C1 segment of cervical spinal cord (tissue), 14 donors: Measurements from ENCODE around the gene GABRB1.
"Not testable (repeated sequence)": the region's sequence is repeated elsewhere in the genome, so short reads cannot be mapped to it uniquely, and the experiment has no call there.

Experiments
- DNase-seq, 14 donors: peaks; one replicate each; lab custom pipeline; 2025; lab: John Stamatoyannopoulos, UW

Gene GABRB1

DNA sequence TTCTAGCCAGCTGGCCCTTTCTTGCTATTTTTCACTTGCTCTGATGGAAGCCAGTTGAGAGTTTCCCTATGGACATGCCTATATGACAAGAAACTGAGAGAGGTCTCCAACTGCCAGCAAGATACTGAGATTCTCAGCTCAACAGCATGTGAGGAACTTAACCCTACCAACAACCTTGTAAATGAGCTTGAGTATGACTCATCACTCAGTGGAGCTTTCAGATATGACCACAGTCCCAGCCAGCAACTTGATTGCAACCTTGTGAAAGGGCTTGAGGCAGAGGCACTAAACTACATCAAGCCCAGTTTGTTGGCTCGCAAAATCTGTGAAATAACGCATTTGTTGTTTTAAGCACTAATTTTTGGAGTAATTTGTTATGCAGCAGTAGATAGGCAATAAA is 256.4 kb downstream of the GABRB1 start:
- no peak for DNase-seq

DNA sequence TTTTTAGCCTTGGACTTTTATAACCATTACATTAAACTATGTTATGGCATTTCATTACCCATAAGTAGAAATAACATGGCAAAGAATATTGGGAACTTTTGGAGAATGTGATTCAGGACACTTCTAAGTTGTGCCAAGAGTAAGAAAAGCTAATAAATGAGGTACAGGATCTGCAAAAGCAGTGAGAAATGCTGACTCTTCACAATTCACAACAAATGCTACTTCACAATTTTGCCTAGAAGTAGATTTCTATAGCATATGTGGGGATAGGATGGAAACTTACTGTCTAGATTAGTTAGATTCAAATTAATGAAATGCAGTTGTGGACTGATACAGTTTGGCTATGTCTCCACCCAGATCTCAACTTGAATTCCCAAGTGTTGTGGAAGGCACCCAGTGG is 258.4 kb downstream of the GABRB1 start:
- no peak for DNase-seq

DNA sequence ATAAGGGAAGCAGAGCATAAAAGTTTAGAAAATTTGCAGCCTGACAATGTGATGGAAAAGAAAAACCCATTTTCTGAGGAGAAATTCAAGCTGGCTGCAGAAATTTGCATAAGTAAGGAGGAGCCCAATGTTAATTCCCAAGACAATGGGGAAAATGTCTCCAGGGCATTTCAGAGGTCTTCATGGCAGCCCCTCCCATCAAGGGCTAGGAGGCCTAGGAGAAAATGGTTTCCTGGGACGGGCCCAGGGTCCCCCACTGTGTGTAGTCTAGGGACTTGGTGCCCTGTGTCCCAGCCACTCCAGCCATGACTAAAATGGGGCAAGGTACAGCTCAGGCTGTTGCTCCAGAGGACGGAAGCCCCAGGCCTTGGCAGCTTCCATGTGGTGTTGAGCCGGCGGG is 259.5 kb downstream of the GABRB1 start:
- not testable (repeated sequence) for DNase-seq

DNA sequence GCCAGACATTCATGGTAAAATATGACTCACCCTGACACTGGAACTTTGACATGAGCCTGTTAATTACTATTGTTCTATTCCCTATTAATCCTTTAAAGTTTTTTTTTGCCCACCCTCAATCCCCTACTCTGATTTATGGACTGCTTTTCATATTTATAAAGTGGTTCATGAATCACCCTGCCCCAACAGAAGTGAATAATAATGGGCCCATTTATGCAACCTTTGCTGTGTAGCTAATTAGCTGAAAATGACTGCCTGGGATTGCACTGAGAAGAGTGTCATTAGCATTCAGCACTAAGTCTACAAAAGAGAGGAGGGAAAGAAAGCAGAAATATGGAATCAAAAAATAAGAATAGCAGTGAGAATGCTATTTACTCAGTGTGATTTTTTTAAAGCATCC is 277.8 kb downstream of the GABRB1 start:
- no peak for DNase-seq

DNA sequence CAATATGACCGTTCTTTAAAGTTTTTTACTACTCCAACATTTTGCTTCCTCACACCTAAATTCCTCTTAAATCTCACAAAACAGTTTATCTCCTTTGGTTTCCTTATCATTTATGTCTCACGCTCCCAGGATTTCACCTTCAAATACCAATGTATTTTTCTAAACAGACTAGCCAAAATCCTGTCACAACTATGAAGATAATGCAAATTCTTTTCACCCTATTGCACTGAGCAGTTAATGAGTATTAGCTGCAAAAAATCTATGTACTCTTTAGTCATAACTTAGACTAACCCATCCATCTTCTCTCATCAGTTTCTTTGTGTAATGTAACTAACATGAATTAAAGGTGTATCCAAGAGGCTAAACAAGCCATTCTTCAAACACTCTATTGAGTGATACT is 280.8 kb downstream of the GABRB1 start:
- no peak for DNase-seq

DNA sequence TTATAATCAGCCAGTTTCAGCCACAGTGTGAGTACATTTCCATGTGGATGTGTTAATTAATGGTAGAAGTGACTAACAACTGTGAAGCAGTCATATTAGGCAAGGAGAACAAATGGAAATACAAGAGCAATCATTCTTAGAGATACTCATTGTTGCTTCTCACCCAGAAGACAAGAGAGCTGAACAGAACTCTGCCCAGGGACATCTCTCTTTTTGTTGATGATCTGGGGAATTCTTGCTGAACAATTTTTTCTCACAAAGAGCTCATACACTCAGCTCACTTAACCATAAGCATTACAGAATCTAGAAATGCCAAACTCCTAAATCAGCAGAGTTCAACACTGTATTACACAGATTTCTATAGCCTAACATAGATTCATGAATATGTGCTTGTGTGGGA is 282.0 kb downstream of the GABRB1 start:
- DNase-seq: no peak

DNA sequence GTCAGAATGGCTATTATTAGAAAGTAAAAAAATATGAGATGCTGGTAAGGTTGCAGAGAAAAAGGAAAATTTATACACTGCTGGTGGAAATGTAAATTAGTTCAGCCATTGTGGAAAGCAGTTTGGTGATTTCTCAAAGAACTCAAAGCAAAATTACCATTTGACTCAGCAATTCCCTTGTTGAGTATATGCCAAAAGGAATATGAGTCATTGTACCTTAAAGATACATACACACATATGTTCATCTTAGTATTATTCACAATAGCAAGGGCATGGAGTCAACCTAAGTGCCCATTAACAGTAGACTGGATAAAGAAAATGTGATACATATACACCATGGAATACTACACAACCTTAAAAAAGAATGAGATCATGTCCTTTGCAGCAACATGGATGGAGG is 284.0 kb downstream of the GABRB1 start:
- DNase-seq: no peak

DNA sequence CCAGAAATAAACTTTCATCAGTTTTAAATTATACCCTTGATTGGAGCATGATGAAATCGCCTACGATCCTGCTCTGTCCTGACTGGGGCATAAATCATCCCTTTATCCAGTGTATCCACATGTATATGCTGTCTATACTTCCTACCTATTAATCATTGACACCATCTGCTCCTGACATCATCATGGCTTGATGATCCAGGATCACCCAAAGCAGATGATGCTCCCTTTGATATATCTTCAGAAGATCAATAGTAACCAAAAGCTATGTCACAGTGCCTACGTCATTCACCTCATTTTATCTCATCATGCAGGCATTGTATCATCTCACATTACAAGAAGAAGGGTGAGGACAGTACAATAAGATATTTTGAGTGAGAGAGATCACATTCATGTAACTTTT is 294.7 kb downstream of the GABRB1 start:
- DNase-seq: no peak

DNA sequence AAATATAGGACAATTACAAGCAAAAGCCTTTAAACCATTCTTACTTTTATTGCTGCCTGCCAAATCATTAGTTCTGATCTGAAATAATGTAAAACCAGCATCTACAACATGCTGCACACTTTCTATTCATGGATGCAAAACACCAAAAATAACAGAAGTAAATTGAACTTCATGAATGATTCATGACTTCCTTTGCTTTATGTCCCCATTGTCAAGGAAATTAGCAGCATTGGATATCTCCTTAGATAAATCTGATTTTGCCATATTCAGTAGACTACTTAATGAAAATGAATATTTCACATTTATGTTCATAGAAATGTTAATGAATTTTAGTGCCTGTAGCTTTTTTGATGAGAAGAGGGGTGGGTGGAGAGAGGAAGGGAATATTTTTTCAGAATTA is 299.5 kb downstream of the GABRB1 start:
- DNase-seq: no peak

DNA sequence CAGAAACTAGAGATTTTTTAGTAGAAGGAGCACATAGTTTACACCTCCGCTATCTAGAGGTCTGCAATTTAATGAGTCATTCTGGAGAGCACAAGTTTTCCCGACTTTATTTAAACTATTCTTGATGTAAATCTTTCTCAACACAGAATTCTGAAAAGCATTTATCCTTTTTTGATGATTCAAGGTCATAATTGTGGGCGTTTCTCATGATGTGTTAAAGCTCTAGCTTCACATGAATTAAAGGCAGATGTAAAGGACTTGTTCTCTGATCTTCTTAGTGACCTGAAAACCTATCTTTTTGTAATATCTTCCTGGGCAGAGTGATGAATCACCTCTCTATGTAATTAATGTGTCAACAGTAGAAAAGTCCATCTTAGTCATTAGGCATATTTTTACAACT is 303.3 kb downstream of the GABRB1 start:
- no peak for DNase-seq

DNA sequence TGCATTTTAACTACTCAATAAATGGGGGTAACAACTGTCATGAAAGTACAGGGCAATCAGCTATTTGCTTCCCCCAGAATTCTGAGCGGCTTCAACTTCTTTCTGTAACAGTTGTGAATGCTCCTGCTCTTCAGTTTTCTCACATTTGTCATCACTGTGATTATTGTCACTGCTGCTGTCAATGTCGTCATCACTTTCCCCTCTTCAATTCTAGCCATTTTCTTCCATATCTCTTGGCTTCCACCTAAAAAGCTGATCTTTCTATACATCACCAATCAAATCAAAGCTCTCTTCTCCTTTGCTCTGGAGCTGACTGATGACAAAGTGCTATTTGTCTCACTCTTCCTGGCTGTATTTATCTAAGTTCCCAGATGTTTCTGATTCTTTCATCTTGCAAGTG is 306.5 kb downstream of the GABRB1 start:
- no peak for DNase-seq

DNA sequence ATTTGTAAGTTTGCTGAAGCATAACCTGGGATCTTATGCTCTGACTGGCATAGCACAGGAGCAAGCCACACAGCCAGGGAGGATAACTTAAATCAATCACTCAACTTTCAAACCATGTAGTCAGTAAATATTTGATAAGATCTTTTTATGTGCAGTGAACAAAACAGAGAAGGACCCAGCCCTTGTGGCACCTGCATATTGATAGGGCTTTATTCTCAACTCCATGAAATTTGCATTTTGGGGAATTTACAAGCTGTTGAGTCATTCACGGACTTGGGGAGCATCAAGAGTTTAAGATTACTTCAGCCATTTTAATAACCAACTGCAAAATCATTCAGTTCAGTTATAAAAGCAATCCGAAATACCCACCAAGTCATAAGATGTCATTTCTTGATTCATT is 309.5 kb downstream of the GABRB1 start:
- no peak for DNase-seq

DNA sequence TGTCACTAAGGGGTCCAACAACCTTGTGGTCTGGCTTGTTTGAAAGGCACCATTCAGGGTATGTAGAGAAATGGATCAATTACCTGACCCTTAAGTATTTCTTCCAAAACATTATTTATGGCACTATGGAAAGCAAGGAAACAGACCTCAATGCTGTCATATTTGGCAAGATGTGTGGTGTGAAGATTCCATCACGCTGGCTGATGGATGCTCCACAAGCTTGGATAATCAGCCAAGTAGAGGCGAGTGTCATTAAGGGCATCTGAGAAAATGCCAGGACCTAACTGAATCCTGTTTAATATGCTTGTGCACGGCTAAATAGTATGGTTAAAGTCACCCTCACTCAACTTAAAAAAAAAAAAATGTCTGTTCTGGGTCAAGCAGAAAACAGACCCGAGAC is 311.4 kb downstream of the GABRB1 start:
- DNase-seq: peak in 1 of 14 donors; percentile 20

DNA sequence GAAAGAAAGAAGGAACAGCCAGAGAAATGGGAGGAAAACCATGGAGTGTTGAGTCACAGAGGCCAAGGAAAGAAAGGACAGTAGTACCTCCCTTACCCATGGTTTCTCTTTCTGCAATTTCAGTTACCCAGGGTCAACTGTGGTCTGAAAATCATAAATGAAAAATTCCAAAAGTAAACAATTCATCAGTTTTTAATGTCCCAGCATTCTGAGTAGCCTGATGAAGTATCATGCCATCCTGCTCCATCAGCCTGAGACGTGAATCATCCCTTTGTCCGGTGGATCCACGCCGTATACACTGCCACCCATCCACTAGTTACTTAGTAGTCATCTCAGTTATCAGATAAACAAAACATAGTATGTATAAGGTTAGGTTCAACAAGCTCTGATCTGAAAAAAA is 318.0 kb downstream of the GABRB1 start:
- no peak for DNase-seq

DNA sequence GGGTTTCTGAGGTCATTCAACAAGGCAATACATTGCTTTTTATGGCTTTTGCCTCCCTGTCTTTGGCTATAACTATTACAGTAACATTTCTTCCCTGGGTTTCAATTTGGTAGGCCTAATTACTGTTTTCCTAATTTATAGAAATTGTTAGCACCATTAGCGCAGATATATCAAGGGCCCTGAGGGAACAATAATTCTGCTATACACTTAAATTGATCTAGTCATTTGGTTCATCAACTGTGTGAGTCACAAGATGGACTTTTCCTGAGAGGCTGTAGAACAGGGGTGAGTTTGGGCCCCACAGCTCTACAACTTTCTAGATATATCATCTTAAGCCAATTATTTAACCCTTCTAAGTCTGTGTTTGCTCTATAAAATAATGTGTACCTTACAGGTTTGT is 324.2 kb downstream of the GABRB1 start:
- DNase-seq: no peak

DNA sequence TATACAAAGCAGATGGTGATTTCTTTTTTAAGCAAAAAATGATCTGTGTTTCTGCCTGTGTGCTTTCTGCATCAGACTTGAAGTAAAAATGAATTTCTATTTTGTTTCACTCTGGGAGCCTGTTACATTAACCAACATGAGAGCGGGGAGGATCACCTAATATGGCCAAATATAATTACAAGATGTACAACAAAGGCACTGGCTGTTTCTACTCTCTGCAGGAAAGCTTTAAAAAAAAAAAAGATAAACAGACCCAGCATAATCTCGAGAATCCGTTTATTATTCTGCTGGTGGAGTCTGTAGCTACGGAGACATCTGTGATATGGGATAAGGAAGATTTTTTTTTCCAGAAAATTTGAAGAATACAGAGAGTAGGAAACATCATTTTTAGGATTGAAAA is 328.5 kb downstream of the GABRB1 start:
- DNase-seq: no peak

DNA sequence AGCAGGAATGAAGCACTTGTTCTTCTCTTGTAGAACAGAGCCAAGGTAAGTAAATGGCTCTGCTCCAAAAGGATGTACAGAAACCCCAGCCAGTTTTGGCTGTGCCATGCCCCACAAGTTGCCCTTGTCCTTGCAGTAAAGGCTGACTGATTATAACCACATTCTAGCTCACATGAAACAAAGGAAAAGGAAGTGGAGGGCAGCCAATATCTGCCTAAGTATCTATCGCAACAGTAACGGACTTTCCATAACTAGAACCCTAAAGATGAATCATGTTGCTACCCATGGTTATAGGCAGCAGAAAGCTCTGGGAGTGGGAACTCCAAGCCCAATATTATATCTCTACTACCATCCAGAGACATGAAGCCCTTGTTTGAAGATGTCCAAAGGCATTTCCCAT is 336.4 kb downstream of the GABRB1 start:
- no peak for DNase-seq

DNA sequence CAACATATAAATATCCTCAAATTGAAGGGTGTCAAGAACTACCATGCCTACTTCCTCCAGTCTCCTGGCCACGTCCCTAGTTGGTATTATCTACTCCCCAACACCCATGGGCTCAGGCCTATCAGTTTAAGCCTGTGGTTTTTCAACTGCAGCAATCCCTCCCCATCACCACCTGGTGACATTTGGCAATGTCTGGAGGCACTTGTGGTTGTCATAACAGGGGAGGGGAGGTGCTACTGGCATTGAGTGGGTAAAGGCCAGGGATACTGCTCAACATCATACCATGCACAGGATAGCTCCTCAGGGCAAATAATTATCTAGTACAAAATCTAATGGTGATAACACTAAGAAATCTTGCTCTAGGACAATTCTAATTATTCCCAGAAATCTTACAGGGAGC is 336.8 kb downstream of the GABRB1 start:
- DNase-seq: no peak

DNA sequence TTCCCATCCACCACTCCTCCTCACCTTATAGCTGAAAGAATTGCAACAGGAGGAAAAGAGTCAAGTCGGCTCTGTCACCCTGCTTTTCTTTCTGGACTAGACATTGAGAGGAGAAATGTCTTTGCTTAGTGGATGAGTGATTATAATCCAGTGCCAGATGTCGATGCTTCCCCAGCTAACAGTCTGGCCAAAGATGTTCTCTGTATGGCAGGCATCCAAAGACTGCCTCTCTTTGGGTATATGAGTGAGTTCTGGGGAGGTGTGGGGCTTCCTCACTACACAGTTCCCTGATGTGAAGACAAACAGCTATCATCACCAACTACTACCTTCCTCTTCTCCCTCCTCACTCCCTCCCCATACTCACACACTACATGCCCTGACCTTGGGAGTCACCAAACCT is 341.2 kb downstream of the GABRB1 start:
- no peak for DNase-seq

DNA sequence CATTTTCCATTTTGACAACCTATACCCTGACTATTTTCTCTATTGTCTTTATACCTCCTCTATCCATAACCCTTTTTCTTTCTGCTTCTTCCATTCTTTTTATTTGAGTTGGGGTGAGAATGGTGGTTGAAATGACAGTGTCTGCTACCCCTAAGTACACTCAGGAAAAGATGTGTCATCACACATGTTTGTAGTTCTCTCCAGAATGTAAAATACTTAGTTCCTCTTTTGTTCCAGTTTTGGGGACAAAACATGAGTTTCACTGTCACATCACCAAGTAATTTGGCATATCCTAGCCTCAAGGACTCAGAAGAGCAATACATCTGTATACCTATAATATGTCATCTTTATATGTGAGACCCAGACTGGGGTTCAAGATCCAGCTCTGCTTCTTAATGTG is 341.8 kb downstream of the GABRB1 start:
- no peak for DNase-seq

DNA sequence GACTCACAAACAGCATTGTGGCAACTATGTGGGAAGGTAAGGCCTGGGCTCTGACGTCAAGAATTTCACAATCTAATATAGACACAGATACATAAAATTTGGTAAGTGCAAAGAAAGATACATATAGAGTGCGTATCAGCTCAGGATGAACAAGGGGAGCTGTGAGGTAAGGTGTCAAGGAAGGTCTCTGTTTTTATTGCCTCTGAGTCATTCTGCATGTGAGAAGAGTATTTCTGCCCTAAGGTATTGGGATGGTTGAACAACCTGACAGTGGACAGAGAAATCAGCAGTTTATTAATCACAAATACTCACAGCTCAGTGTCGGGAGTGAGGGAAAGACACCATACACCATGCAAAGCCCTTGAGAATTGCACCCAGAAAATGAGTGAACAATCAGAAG is 342.3 kb downstream of the GABRB1 start:
- DNase-seq: no peak

DNA sequence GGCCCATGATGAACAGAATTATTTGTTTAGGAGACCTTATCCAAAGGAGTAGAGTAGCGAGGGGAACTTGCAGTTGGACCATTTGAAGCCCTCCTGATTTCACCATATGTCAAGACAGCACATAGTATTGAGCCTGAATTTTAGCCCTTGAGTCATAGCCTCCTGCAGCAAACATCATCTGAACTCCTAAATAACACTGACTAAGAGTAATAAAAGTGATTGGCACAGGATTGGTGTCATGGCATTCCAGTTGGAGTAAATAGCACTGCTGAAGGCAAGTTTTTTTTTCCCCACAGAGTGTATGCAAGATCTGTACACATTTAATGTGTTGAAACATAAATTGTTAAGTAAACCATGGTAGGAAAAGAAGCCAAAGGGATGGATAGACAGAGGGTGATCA is 343.1 kb downstream of the GABRB1 start:
- DNase-seq: no peak

DNA sequence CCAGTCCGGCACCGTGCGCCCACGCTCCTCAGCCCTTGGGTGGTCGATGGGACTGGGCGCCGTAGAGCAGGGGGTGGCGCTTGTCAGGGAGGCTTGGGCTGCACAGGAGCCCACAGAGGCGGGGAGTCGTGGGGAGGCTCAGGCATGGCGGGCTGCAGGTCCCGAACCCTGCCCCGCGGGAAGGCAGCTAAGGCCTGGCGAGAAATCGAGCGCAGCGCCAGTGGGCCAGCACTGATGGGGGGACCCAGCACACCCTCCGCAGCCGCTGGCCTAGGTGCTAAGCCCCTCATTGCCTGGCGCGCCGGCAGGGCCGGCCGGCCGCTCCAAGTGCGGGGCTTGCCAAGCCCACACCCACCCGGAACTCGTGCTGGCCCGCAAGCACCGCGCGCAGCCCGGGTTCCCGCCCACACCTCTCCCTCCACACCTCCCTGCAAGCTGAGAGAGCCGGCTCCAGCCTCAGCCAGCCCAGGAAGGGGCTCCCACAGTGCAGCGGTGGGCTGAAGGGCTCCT is 346.7 kb downstream of the GABRB1 start:
- not testable (repeated sequence) for DNase-seq

DNA sequence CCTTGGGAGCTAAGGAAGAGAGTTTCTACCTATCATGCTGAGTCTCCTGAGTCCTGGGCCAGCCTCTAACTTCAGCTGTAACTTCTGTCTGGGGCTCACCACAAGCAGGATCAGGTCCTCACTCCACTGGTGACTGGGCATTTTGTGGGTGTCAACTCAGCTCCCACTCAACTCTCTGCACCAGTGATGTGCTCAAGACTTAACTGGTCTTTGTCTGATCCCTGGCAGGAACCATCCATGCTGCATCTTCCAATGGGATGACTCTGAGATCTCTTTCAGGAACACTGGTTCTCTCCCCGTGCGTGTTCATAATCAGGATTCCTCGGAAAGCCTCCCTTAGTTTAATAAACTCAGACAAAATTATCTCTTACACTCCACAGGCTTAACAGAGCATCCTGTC is 349.8 kb downstream of the GABRB1 start:
- DNase-seq: no peak
